ENCODE data around the gene KIF3A.

Gene KIF3A

DNA sequence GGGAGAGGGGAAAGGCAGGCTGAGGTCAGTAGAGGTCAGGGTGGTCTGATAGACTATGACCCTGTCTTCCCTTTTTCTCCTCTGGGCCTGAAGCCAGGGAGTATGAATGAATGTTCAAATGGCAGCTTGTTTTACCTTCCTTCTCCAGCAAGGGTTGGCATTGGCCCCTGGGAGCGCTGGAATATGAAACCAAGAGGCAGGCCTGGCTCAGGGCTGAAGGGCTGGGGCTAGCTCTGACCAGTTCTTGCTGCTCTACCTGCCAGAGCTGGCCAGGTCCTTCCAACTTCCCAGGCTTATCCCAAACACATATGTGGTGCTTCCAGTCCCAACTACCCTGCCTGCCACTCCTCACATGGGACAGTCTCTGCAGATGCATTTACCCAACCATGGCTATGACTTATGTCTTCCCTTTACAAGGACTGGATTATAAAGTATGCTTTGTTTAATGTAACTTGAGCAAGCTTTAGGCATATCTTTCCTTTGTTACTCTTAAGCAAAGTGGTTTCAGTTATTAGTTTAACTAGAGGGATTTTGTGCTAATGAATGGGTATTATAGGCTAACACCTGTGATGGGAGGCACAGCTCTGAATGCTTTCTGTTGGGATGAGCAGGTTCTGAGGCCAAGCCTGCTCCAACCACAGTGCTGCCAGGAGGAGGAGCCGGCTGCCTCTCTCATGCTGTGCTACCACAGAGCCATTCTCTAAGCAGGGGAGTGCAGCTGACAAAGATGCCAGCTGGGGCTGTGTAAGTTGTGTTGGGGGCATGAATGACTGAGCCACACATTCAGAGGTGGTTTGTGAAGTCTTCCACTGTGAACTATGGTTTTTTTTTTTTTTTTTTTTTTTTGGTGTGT is 16.0 kb upstream of the KIF3A start:
- no peak for DNase-seq

- DNase-seq: no peak
Measured at GRCh38 chr5:132752581-132753125, 15.3 kb upstream of the KIF3A start.

DNA sequence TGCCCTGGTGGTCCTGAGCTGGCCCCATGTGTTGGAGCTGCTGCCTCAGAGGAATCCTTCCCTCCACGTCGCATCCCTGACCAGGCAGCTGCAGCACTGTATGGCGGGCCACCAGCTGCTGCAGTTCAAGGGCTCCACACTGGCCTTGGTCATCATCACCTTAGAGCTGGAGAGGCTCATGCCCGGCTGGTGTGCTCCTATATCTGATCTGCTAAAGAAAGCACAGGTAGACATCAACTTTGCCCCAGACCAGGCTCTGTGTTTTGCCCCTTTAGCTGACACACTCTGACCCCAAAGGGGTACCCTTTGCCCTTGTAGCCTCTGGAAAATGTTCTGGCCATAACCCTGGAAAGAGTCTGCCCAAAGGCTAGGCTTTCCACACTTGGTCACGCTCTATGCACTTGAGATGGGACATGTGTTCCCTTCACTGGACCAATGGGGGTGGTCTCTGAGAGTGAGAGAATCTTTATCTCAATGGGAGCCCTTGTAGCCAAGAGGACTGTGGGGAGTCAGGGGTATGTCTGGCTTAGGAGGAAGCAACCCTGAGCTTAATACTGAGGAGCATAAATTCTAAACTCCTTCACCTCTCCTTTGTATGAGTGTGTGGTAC is 14.7 kb upstream of the KIF3A start:
- DNase-seq: no peak

DNA sequence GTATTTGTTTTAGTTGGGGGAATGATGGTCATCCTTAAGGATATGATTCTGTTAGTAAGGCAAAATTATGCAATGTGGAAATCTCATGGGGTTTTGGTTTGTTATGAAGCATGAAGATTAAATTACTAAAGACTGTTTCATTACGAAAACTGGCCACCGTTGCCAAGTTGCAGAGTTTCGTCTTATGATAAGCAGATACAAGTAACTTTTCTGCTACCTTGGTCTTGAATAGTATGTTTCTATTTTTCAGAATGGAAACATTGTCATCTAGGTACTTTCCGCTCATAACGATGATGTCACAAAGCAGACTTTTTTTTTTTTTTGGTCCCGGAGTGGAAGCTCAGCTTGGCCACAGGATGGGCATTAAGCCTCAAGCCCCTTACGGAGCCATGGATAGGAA is 14.1 kb upstream of the KIF3A start:
- no peak for DNase-seq

DNA sequence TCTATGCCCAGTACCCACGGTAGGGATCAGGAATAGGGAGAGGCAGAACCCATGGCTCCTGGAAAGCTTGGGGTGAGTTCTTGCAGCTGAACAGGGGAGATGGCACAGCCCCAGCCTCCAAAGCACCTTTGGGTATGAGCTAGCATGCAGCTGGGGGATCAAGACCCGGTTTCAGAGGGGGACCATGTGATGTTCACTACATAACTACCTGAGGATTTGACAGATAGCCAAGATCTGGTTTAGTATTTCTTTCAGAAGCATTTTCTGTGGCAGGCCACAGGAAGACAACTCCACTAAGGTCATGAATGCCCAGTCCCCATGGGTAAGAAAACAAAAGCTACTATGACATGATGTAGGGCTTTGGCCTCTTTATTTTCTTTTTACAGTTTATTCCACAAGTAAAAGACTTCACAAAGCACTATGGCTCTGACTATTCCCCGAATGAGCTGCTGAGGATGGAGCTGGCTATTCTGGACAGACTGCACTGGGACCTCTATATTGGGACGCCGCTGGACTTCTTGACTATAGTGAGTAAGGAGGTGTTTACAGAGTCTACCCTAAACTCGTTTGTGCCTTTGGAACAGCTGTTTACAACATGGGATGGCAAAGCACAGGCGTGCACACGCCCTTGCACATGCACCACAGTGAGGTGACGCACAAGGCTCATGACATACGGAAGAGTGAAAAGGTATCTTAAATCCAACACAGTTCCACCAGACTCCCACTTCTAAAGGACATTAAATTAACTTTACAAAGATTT is 13.3 kb upstream of the KIF3A start:
- no peak for DNase-seq

DNA sequence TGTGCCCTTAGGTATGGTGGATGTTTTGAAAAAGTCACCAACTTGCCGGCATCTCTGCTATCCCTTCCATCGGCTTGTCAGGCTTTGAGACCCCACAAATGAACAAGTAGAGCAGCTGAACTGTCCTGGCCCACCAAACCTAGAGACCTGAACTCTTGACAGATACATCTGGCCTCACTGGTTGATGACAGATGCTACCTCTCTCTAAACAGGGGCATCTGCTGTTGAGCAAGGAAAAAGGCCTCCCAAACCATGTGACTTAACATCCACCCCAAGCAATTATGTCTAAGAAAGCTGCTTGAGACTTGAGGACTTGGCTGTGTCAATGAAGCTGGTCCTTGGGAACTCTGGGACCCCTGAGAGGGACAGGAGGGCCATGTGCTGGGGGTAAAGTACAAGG is 12.2 kb upstream of the KIF3A start:
- peak; percentile 19 for DNase-seq

DNA sequence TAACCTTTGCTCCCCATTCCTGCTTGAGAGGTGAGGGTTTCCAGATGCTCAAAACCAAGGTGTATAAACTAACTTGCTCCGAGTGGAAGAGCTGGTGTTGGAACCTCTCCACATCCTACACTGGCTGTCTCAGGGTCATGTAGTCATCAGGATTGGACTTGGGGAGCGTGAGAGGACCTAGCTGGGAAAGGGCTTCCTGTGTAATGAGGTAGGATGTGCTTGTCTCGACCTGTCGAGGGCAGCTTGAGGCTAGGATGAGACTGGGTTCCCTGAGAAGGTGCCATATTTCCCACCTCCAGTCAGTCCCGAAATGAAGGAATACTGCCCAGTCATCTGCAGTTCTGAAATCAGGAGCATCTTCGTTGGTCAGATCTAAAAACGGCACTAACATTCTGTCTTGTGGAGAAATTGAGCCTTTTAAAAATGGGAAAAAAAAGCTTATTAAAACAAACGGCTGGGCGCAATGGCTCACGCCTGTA is 11.2 kb upstream of the KIF3A start:
- no peak for DNase-seq

DNA sequence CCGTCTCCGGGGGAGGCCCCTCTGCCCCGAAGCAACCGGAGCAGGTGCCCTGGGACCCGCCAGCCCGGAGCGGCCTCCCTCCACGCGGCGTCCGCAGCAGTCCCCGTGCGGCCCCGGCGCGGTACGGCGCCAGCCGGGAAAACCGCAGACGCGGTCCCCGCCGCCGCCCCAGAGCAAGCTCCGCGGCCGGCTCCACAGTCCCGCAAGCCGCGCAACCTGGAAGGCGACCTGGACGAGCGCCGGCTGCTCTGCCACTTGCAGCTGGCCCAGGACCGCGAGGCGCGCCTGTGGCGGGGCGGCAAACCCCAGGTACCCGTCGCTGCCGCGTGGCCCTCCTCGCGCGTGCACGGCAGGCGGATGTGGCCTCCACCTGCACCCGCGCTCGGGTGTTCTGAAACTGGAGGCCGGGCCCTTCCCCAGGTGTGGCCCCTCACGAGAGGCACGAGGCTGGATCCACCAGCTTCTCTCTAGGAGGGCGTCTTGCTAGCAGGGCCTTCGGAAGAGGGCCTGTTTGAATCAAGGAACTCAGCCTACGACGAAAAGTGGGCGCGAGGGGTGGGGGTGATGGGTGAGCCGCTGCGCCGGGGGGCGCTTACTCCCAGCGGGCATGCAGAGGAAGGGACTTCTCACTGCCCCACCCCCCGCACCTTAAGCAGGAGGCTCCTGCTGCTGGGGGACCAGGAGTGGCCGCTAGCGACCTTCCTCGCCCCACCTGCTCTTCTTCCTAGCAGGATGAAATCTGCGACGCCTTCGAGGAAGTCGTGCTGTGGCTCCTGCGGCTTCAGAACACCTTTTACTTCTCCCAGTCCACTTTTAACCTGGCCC is 10.5 kb upstream of the KIF3A start:
- DNase-seq: no peak

DNA sequence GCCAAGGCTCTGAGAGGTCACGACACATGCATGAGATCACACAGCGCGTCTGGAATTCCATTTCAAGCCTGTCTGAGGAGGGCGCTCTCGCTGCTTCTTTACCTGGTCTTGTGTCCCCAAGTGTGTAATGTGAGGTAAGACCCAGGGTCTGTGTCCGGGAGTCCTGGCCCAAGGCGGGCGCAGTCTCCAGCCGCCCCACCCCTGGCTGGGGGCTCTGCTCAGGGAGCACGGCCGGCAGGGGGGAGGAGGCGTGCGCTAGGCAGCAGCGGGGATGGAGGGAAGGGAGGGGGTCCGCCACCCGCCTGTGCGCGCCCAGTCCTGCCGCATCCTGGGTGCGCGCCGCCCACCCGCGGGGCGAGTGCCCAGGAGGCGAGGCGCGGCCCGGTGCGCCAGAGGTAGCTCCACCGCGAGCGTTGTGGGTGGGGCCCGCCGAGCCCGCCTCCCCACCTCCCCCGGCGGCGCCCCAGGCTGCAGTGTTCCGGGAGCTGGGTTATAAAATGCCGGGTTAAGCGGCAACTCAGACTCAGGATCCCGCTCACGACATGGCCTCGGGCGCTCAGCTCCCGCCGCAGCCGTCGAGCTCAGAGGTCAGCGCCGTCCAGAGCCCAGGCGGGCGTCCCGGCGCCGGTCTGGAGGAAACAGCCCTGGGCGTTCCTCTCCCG is 9.7 kb upstream of the KIF3A start, which contains the start of gene CCNI2:
Gene CCNI2 (plus strand): TSS at position 473 of the 662 bp plus-strand sequence. CDS start 70 bp downstream, at position 543.
- DNase-seq: no peak

DNA sequence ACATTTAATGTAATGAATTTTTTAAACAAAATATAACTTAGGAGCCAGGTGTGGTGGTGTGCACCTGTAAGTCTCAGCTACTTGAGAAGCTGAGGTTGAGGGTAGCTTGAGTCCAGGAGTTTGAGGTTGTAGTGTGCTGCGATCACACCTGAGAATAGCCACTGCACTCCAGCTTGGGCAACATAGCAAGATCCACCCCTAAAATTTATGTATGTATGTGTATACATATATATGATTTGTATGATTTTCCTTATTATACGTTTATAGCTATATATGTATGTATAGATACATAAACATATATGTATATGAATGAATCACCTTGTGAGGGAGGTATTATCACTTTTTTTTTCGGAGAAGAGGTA is 9.2 kb upstream of the KIF3A start:
- no peak for DNase-seq

- DNase-seq: no peak
Measured at GRCh38 chr5:132744659-132745058, 7.3 kb upstream of the KIF3A start.

DNA sequence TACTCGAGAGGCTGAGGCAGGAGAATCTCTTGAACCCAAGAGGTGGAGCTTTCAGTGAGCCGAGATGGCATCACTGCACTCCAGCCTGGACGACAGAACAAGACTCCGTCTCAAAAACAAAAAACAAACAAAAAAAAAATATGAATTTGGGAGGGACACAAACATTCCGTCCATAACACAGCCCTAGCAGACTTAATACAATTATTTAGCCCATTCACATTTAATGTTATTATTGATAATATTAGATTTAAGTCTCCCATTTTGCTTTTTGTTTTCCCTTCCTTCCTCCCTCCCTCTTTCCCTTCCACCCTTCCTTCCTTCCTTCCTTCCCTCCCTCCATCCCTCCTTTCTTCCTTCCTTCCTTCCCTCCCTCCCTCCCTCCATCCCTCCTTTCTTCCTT is 5.3 kb upstream of the KIF3A start:
- DNase-seq: no peak

- no peak for DNase-seq
Measured at GRCh38 chr5:132742158-132742557, 4.8 kb upstream of the KIF3A start.

- DNase-seq: no peak
Measured at GRCh38 chr5:132739232-132739631, 1.9 kb upstream of the KIF3A start.

DNA sequence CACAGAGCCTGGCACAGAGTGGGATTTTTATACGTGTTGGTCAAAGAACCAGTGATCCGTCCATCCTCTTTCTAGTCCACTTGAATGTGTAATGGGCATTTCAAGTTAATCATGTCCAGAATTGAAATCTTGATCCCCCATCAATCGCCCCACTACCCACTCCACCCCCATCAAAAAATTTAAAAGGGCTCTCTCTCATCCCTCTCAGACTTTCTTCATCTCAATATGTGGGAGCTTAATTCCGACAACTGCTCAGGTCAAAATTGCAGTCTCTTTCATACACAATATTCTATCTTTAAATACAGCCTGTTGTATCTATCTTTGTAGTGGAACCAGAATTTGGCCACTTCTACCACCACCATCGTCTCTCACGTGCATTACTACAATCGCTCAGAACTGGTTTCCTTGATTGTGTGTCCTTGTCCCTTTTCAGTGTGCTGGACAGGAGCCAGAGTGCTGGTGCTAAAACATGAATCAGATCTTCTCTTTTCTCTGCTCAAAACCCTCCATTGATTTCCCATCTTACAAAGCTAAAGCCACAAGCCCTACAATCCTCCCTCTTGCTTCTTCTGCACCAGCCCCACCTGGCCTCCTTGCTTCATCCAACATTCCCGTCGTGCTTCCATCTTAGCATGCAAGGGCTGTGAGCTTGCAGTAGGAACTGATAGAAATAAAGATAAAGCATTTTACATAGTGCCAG is 786 bp upstream of the KIF3A start:
- no peak for DNase-seq

DNA sequence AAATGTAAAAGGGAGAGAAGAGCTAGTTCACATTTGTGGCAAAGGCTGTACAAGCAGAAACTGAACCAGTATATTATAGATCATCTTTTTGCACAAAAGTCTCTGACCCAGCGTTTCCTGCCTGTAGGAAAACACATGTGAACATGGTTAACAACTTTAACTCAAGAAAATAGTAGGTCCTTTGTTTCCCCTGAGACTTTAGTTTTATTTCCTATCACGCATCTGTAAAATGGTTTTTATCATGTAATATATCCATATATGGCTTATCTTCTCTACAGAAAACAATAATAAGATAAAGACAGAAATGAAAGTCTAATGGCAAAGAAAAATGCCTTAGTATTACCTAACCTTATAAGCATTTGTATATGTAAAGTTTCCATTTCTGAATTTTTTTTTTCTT is 2.7 kb downstream of the KIF3A start:
- DNase-seq: no peak

DNA sequence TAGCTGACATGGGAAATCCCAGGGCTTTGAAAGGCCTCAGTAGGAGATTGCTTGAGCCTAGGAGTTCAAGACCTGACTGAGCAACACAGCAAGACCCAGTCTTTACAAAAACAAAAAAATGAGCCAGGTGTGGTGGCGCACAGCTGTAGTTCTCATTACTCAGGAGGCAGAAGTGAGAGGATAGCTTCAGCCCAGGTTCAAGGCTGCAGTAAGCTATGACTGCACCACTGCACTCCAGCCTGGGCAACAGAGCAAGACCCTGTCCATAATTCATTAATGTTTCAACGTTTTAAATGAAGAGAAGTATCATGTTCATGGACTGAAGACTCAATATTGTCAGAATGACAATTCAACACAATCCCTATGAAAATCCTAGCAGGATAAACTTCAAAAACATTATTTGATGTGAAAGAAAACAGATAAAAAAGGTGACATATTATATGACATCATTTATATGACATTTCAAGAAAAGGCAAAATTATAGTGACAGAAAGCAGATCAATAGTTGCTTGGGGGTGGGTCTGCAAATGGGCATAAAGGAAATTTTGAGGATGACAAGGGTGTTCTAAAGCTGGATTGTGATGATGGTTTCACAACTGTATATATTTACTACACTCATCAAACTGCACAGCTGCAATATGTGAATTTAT is 3.7 kb downstream of the KIF3A start:
- DNase-seq: no peak

DNA sequence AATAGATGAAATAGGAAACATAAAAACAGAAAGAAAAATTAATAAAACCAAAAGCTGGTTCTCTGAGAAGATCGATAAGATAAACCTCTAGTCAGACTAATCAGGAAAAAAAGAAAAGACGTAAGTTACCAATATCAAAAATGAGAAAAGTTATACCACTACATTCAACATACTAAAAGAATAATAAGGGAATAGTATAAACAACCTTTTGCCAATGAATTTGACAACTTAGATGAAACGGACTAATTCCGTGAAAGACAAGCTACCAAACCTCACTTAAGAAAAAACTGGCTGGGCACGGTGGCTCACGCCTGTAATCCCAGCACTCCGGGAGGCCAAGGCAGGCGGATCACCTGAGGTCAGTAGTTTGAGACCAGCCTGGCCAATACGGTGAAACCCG is 7.5 kb downstream of the KIF3A start:
- no peak for DNase-seq

GRCh38 chr5:132725745-132726144 is 11.6 kb downstream of the KIF3A start:
- DNase-seq: no peak

GRCh38 chr5:132718544-132719312 is 18.6 kb downstream of the KIF3A start:
- no peak for DNase-seq
